ENCODE measurements around the gene CCDC38.

The CCDC38 gene

DNA sequence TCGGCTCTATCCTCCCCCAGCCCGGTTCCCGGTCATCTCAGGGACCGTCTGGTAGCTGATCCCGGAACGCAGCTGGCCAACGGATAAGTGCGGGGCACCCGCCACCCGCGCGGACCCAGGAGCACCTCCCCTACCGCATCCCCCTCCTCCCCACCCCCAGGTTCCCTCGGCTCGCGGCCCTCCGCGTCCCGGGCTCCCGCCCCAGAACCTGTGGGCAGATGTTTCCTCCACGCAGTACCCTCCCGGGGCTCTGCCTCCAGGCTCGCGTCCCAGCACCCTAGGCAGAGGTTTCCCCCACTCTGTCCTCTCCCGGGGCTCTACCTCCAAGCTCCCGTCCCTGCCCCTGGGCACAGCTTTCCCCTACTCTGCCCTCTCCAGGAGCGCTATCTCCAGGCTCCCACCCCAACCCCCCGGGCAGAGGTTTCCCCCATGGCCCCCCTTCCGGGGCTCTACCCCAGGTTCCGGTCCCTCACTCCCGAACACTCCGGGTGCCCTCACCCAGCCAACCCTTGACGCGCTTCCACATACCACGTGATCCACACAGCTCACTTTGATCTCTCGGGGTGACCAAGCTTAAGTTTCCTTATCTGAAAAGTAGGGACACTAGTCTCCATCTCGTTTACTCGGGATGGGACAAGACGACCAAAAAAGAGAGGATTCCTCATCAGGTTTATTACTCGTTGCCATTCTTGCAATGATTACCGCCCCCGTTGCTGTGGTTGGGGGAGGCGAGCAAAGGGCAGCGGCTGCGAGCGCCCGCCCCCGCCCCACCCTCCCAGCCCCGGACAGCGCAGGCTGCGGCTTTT lies at the start of gene CCDC38:
Gene CCDC38, minus strand, starts transcription at position 91 of the 806 bp plus-strand sequence. CDS start 6,105 bp downstream, outside the sequence.
- peak; percentile 94 for DNase-seq (ENCODE audit: low spot score)
- TF ChIP-seq CTCF (IDR thresholded peaks at IDR 0.05; ENCODE audit: borderline replicate concordance, control extremely low read depth, extremely low read depth, insufficient read depth, missing control alignments), result no peak
- in situ Hi-C loops (cut with MboI; ENCODE audit: low sequenced_read_pairs, unreplicated experiment), result no loop called here

DNA sequence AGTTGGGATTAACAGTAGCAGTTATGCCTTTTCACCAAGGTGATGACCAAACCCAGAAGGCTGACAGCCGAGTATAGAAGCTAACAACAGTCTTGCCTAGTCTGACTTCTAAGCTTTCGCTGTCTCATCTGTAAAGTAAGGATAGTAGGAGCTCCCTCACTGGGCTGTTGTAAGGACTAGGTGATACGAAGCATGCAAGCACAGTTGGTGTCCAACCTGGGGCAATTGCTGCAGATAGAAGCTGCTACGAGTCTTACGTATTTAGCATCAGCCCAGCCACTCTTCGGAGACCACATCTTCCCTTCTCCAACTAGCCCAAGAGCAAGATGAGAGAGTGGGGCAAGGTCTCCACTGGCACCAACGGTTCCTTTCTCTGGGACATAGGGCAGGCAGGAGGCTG lies 47.7 kb upstream of the CCDC38 start:
- DNase-seq (ENCODE audit: low spot score), result no peak
- TF ChIP-seq CTCF (IDR thresholded peaks at IDR 0.05; ENCODE audit: borderline replicate concordance, control extremely low read depth, extremely low read depth, insufficient read depth, missing control alignments), result no peak
- in situ Hi-C loops (cut with MboI; ENCODE audit: low sequenced_read_pairs, unreplicated experiment), result no loop called here

DNA sequence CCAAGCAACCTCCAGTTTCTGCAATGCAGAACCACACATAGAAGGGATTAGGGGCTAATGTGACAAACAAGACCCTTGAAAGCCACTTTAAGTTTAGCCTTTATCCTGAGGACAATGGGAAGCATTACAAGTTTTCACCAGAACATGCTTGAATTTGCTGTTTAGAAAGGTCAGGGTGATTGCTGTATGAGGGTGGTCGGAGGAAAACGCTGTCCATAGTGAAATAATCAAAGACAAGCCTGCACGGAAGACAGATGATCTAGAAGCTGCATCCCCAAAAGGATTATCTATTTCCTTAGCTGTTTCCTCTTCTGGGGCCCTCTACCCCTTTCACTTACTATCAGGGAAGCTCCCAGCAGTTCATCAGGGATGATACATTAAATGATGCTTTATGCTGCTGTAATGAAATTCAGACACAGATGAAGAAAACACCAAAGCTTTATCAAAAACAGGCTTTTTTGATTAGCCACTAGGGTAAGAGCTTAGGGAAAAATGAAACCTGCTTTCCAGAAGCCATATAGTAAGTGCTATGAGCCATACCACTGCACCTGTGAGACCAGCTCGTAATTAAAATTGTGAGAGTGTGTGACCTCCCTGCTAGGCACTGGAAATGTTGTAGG lies 47.2 kb upstream of the CCDC38 start:
- no peak for DNase-seq (ENCODE audit: low spot score)
- no peak for TF ChIP-seq CTCF (IDR thresholded peaks at IDR 0.05; ENCODE audit: borderline replicate concordance, control extremely low read depth, extremely low read depth, insufficient read depth, missing control alignments)
- in situ Hi-C loops (cut with MboI; ENCODE audit: low sequenced_read_pairs, unreplicated experiment), result no loop called here

DNA sequence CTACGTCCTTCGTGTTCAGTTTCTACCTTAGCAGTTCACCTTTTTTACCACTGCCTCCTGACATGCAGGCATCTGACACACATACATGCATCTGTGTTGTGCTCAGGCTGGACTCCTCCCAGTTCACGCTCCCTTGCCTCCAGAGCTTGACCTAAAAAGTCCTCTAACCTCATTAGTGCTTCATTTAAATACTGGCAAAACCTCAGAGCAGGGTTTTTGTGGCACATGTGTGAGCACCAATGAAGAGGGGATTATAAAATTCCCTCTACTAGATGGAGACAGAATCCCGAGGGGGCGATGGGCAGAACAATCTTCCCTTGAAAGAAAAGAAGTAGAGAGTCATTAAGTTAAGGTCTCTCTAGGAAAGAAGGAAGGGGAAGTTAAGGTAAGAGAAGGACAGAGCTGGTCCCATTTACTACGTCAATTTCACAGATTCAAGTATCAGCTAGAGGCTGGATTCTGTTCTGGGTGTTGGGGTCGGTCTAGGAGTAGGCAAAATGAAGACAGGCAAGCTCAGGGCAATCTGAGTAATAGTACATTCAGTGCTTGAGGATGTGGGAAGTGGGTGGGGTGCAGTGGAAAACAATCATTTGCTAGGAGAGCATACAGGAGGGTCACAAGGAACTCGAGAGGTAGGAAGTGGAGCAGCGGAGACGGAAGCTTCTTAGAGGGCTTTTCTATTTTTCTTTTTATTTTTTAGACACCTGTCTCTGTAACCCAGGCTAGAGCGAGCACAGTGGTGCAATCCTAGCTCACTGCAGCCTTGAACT lies 46.3 kb upstream of the CCDC38 start:
- in situ Hi-C loops (cut with MboI; ENCODE audit: low sequenced_read_pairs, unreplicated experiment), result no loop called here
- no peak for TF ChIP-seq CTCF (IDR thresholded peaks at IDR 0.05; ENCODE audit: borderline replicate concordance, control extremely low read depth, extremely low read depth, insufficient read depth, missing control alignments)
- no peak for DNase-seq (ENCODE audit: low spot score)

GRCh38 chr12:95986635-95987570 lies 44.5 kb upstream of the CCDC38 start:
- DNase-seq (ENCODE audit: low spot score), result no peak
- in situ Hi-C loops (cut with MboI; ENCODE audit: low sequenced_read_pairs, unreplicated experiment), result no loop called here
- no peak for TF ChIP-seq CTCF (IDR thresholded peaks at IDR 0.05; ENCODE audit: borderline replicate concordance, control extremely low read depth, extremely low read depth, insufficient read depth, missing control alignments)

Measured in GM13976 (cell line).